ENCODE data around the gene G0S2. TPM values are rescaled to one million over a fixed set of nuclear protein-coding genes. Genes with fewer than 3 reads are reported as not detected.

Gene G0S2
- total and polyA plus RNA-seq, 10 donors, result 12.5 to 126 (median 34.9) TPM

GRCh38 chr1:209702832-209703231, 27.6 kb downstream of the G0S2 start:
- intact Hi-C loops (cut with DNase I; ENCODE audit: low total_unique reads), result no loop called here
- H3K9me3 ChIP-seq, result no peaks in the 10 kb centered on the region
- 81 to 88% (median 87%) methylated on average over 1 of the region's 1 CpG for whole genome bisulfite sequencing, 5 donors
- H3K4me1 ChIP-seq, result peaks cover 0 to 9% (median 4%) of the 10 kb centered on the region in 6 donors
- no peak overlapping the region for H3K4me3 ChIP-seq
- no peaks in the 10 kb centered on the region for H3K36me3 ChIP-seq
- TF ChIP-seq POLR2A (IDR thresholded peaks at IDR 0.05) (no peak), POLR2AphosphoS5 (IDR thresholded peaks at IDR 0.05) (no peak)
- TF ChIP-seq, protein P1, sequence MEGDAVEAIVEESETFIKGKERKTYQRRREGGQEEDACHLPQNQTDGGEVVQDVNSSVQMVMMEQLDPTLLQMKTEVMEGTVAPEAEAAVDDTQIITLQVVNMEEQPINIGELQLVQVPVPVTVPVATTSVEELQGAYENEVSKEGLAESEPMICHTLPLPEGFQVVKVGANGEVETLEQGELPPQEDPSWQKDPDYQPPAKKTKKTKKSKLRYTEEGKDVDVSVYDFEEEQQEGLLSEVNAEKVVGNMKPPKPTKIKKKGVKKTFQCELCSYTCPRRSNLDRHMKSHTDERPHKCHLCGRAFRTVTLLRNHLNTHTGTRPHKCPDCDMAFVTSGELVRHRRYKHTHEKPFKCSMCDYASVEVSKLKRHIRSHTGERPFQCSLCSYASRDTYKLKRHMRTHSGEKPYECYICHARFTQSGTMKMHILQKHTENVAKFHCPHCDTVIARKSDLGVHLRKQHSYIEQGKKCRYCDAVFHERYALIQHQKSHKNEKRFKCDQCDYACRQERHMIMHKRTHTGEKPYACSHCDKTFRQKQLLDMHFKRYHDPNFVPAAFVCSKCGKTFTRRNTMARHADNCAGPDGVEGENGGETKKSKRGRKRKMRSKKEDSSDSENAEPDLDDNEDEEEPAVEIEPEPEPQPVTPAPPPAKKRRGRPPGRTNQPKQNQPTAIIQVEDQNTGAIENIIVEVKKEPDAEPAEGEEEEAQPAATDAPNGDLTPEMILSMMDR (IDR thresholded peaks at IDR 0.05 in 8 of 11, conservative IDR thresholded peaks at IDR 0.05 in 3 of 11), result no peak
- DNase-seq, result no peak
- no peak overlapping the region for H3K27ac ChIP-seq
- H3K27me3 ChIP-seq (replicated peaks in 1 of 7), result no peaks in the 10 kb centered on the region

DNA sequence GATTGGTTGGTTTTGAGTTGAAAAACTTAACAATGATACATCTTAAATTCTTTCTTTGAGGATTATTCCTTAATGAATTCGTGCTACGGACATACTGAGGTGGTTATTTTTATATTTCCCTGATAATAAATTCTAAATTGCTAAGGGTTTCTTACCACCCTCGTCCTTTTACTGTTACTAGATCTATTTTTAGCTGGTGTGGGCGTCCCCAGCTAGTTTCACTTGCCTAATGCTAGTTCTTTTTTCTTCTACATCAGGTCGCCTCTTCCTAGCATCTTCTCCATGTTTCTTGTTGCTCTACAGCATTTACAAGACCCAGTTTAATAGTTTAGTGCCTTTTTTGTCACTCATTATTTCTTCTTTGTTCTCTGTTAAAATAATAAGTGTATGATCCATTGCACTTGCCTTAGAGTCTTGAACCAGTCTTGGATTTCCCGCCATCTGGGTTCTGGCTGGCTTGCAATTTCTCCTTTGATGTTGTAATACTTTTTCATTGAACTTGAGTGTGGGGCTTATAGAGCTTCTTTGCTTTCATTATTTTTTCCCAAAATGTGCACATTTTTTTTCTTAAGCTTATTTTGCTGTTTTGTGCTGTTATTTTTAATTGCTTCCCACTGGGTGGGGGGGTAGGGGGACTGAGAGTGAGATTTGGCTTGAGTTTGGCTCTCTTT, 28.8 kb downstream of the G0S2 start:
- no peaks in the 10 kb centered on the region for H3K9me3 ChIP-seq
- H3K27ac ChIP-seq, result no peak overlapping the region
- no peak for TF ChIP-seq POLR2AphosphoS5 (IDR thresholded peaks at IDR 0.05)
- TF ChIP-seq, protein P1 (IDR thresholded peaks at IDR 0.05 in 8 of 11, conservative IDR thresholded peaks at IDR 0.05 in 3 of 11), result no peak
- no peak for TF ChIP-seq POLR2A (IDR thresholded peaks at IDR 0.05)
- no peaks in the 10 kb centered on the region for H3K36me3 ChIP-seq
- intact Hi-C loops (cut with DNase I; ENCODE audit: low total_unique reads), result no loop called here
- no peak overlapping the region for H3K4me3 ChIP-seq
- no peaks in the 10 kb centered on the region for H3K27me3 ChIP-seq (replicated peaks in 1 of 7)
- peaks cover 0 to 9% (median 4%) of the 10 kb centered on the region in 6 donors for H3K4me1 ChIP-seq
- DNase-seq, result no peak
- WGBS, 5 donors, result 41 to 64% (median 57%) methylated on average over 6 of the region's 6 CpGs

DNA sequence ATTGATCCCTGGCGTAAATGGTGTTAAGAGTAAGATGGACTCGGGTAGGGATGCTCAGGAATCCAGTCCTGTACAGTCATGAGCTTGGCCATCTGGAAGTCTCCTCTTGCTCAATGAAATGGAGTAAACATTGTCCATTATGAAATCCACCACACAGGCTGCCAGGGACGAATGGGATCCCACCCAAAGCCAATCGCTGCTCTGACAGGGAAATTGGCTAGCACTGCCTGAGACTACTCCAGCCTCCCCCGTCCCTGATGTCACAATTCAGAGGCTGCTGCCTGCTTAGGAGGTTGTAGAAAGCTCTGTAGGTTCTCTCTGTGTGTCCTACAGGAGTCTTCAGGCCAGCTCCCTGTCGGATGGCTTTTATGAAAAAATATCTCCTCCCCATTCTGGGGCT, 29.4 kb downstream of the G0S2 start, which contains the start of gene HSD11B1:
Gene HSD11B1, plus strand, starts transcription at position 263 of the 400 bp plus-strand sequence. Its CDS starts 97 bp downstream, at position 360.
- Histone ChIP-seq H3K4me3 (no peak within 1 kb of the TSS), H3K27me3 (replicated peaks in 1 of 7) (no peaks in the 10 kb centered on the region), H3K9me3 (no peaks in the 10 kb centered on the region), H3K4me1 (peaks cover 0 to 9% (median 4%) of the 10 kb centered on the region in 6 donors), H3K36me3 (no peaks in the 10 kb centered on the region), H3K27ac (peak within 1 kb of the TSS in 2 of 8 donors; percentile 10 to 27)
- TF ChIP-seq POLR2AphosphoS5 (IDR thresholded peaks at IDR 0.05) (peak in 2 of 3 donors; percentile 31 to 37), POLR2A (IDR thresholded peaks at IDR 0.05) (no peak)
- intact Hi-C loops (cut with DNase I; ENCODE audit: low total_unique reads), result no loop called here
- WGBS, 5 donors, result 61 to 75% (median 68%) methylated on average over 6 of the region's 6 CpGs
- DNase-seq, result no peak

DNA sequence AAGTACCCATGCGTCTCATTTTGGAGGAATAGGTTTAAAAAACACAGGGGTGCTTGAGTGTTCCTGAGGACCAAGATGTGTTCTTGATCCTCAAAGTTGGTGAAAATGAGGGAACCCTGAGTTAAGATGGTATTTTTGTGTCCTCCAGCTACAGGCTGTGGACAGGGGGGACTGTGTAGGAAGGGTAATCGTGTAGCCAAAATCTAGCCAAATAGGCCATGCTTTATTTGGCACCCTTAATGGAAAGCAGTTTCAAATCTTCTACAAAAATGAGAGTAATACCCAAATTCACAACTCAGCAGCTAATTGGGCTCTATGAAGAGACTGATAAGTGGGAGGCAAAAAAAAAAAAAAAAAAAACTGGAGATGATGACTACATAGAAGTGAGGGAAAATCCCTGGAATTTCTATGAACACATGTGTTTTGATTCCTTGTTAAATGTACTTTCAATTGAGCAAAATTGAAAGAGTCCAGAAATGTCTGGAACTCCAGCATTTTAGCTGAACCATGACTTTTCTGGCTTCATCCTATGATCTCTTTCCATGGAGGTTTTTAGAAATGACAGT, 29.9 kb downstream of the G0S2 start:
- Histone ChIP-seq H3K27ac (peak overlapping the region in 2 of 8 donors; percentile 10 to 27), H3K4me1 (peaks cover 0 to 9% (median 4%) of the 10 kb centered on the region in 6 donors), H3K4me3 (no peak overlapping the region), H3K36me3 (no peaks in the 10 kb centered on the region), H3K27me3 (replicated peaks in 1 of 7) (no peaks in the 10 kb centered on the region), H3K9me3 (no peaks in the 10 kb centered on the region)
- intact Hi-C loops (cut with DNase I; ENCODE audit: low total_unique reads), result no loop called here
- no peak for DNase-seq
- WGBS, 5 donors, result 70 to 90% (median 85%) methylated on average over 2 of the region's 2 CpGs
- TF ChIP-seq POLR2AphosphoS5 (IDR thresholded peaks at IDR 0.05) (no peak), POLR2A (IDR thresholded peaks at IDR 0.05) (no peak)
- TF ChIP-seq, protein P1 (IDR thresholded peaks at IDR 0.05 in 8 of 11, conservative IDR thresholded peaks at IDR 0.05 in 3 of 11), result no peak

Measured in spleen (tissue), 11 donors.